PC-9 (cell line): ENCODE data around the gene MARCHF3. TPM values are rescaled to one million over a fixed set of nuclear protein-coding genes. Genes with fewer than 3 reads are reported as not detected.

Source experiments
- BruUV-seq: library from RNA; stranded (reverse); fragments of 400-500 nt; replicated peaks from 2 replicates; lab custom pipeline; 2021; lab: Mats Ljungman, UMichigan
- CTCF ChIA-PET: fragments of 300-600 bp; sonication (Branson Sonifier 250); formaldehyde crosslinking; loops from one replicate; lab custom pipeline; 2022; ENCODE audit warnings: antibody characterized with exemption; lab: Charles Lee
- POLR2A ChIA-PET: fragments of 300-600 bp; sonication (Branson Sonifier 250); formaldehyde crosslinking; loops from one replicate; lab custom pipeline; 2022; ENCODE audit warnings: antibody characterized with exemption; ENCODE audit not compliant: unreplicated experiment; lab: Charles Lee
- DNase-seq, 2 experiments: peaks; one replicate each; pipeline versions ENCODE4 v3.0.0 to v3.0.0-alpha.2; 2015 to 2022; ENCODE audit warnings: mixed read lengths in 1 of 2
- H2AFZ ChIP-seq: fragments of 200-600 bp; sonication (generic); 2 replicates; pipeline ENCODE4 v1.8.1; 2017; ENCODE audit warnings: antibody characterized with exemption
- H3F3A ChIP-seq: fragments of 200-600 bp; sonication (generic); 2 replicates; pipeline ENCODE4 v1.8.1; 2017; ENCODE audit warnings: antibody characterized with exemption, mild to moderate bottlenecking, low read depth; ENCODE audit not compliant: insufficient read depth
- H3K27ac ChIP-seq: fragments of 200-600 bp; sonication (generic); 2 replicates; pipeline ENCODE4 v1.6.1; 2016; ENCODE audit warnings: mixed run types
- H3K27me3 ChIP-seq: fragments of 200-600 bp; sonication (generic); 2 replicates; pipeline ENCODE4 v1.6.1; 2016; ENCODE audit warnings: low read depth, mixed run types; ENCODE audit not compliant: insufficient read depth
- H3K36me3 ChIP-seq: fragments of 200-600 bp; sonication (generic); 2 replicates; pipeline ENCODE4 v1.6.1; 2016; ENCODE audit warnings: low read depth, mixed run types
- H3K4me1 ChIP-seq: fragments of 200-600 bp; sonication (generic); replicated peaks from 2 replicates; pipeline ENCODE4 v1.6.1; 2016; ENCODE audit warnings: mixed run types; ENCODE audit not compliant: insufficient read depth
- H3K4me2 ChIP-seq: fragments of 200-600 bp; sonication (generic); 2 replicates; pipeline ENCODE4 v1.6.1; 2017; ENCODE audit warnings: mixed run types
- H3K4me3 ChIP-seq: fragments of 200-600 bp; sonication (generic); 2 replicates; pipeline ENCODE4 v1.6.1; 2016; ENCODE audit warnings: mixed run types
- H3K79me2 ChIP-seq: fragments of 200-600 bp; sonication (generic); 2 replicates; pipeline ENCODE4 v1.6.1; 2017; ENCODE audit warnings: low read depth, mixed run types
- H3K9me2 ChIP-seq: fragments of 200-600 bp; sonication (generic); 2 replicates; pipeline ENCODE4 v1.8.1; 2017; ENCODE audit warnings: mild to moderate bottlenecking; ENCODE audit not compliant: insufficient read depth
- H3K9me3 ChIP-seq: fragments of 200-600 bp; sonication (generic); 2 replicates; pipeline ENCODE4 v1.8.1; 2016; ENCODE audit warnings: low read depth; ENCODE audit not compliant: insufficient read depth
- H4K20me1 ChIP-seq: fragments of 200-600 bp; sonication (generic); 2 replicates; pipeline ENCODE4 v1.8.1; 2017; ENCODE audit not compliant: insufficient read depth
- CTCF ChIP-seq: fragments of 200-600 bp; sonication (generic); conservative IDR thresholded peaks from 2 replicates; pipeline ENCODE4 v1.6.1; 2017; ENCODE audit warnings: mixed run types, antibody characterized with exemption, mild to moderate bottlenecking, moderate library complexity
- EZH2 ChIP-seq: fragments of 200-600 bp; sonication (generic); IDR thresholded peaks from 2 replicates; pipeline ENCODE4 v1.8.0; 2017; ENCODE audit warnings: antibody characterized with exemption, low read depth
- intact Hi-C: fragments of 100-400 bp; cut with micrococcal nuclease; formaldehyde crosslinking; loops from one replicate; pipeline ENCODE4 v1.10.0; 2022; ENCODE audit not compliant: unreplicated experiment
- total RNA-seq: library from RNA; stranded (reverse); gene quantifications from 2 replicates; pipeline ENCODE4 v1.2.3, GENCODE V29; 2021

The MARCHF3 gene
- total RNA-seq, 1 experiment from 2014 or later, result 0.35 TPM

- no peaks in the 10 kb centered on the region for H3K79me2 ChIP-seq
- no peaks in the 10 kb centered on the region for H3F3A ChIP-seq
- TF ChIP-seq EZH2 (no peak), CTCF (no peak)
- ChIA-PET POLR2A (no interaction called here), CTCF (no interaction called here)
- no peaks in the 10 kb centered on the region for H3K9me3 ChIP-seq
- no peak overlapping the region for H2AFZ ChIP-seq
- H3K4me2 ChIP-seq, result peak overlapping the region; percentile 79
- H3K4me3 ChIP-seq, result peak overlapping the region; percentile 81; the same call in 1 of the 2 replicates
- H4K20me1 ChIP-seq, result no peaks in the 10 kb centered on the region
- intact Hi-C loops, result no loop called here
- peaks cover 4% of the 10 kb centered on the region; the same call in 1 of the 2 replicates for H3K4me1 ChIP-seq
- DNase-seq, result no peak
- H3K36me3 ChIP-seq, result no peaks in the 10 kb centered on the region
- no peak overlapping the region for H3K27ac ChIP-seq
- no peaks in the 10 kb centered on the region for H3K9me2 ChIP-seq
- H3K27me3 ChIP-seq, result no peaks in the 10 kb centered on the region
- no TSS peak for BruUV-seq
Measured at GRCh38 chr5:127028822-127029457, 1.4 kb downstream of the MARCHF3 start.

- ChIA-PET CTCF (no interaction called here), POLR2A (no interaction called here)
- H3K27me3 ChIP-seq, result no peaks in the 10 kb centered on the region
- no peak overlapping the region for H3K4me2 ChIP-seq
- H3K4me3 ChIP-seq, result no peak overlapping the region
- no peaks in the 10 kb centered on the region for H3K9me2 ChIP-seq
- H3K79me2 ChIP-seq, result no peaks in the 10 kb centered on the region
- H3K27ac ChIP-seq, result no peak overlapping the region
- H2AFZ ChIP-seq, result no peak overlapping the region
- no TSS peak for BruUV-seq
- TF ChIP-seq EZH2 (no peak), CTCF (no peak)
- intact Hi-C loops, result no loop called here
- peaks cover 4% of the 10 kb centered on the region; the same call in 1 of the 2 replicates for H3K4me1 ChIP-seq
- H4K20me1 ChIP-seq, result no peaks in the 10 kb centered on the region
- H3F3A ChIP-seq, result no peaks in the 10 kb centered on the region
- DNase-seq, result no peak
- H3K36me3 ChIP-seq, result no peaks in the 10 kb centered on the region
- no peaks in the 10 kb centered on the region for H3K9me3 ChIP-seq
Measured at GRCh38 chr5:127027539-127027938, 2.8 kb downstream of the MARCHF3 start.

GRCh38 chr5:127026166-127026565, 4.2 kb downstream of the MARCHF3 start:
- CTCF ChIA-PET, result interaction anchor here (0.6 kb wide), 1 partner anchor 1994 kb away, joined by 5 read pairs; no protein-coding TSS in a partner anchor
- Histone ChIP-seq H3F3A (no peaks in the 10 kb centered on the region), H2AFZ (no peak overlapping the region), H3K36me3 (no peaks in the 10 kb centered on the region), H3K79me2 (no peaks in the 10 kb centered on the region), H4K20me1 (no peaks in the 10 kb centered on the region), H3K4me1 (peaks cover 2% of the 10 kb centered on the region; the same call in 1 of the 2 replicates), H3K4me2 (no peak overlapping the region), H3K27ac (no peak overlapping the region), H3K9me2 (no peaks in the 10 kb centered on the region), H3K4me3 (no peak overlapping the region), H3K9me3 (no peaks in the 10 kb centered on the region), H3K27me3 (no peaks in the 10 kb centered on the region)
- no peak for TF ChIP-seq CTCF
- TF ChIP-seq EZH2, result no peak
- POLR2A ChIA-PET, result no interaction called here
- intact Hi-C loops, result no loop called here
- no TSS peak for BruUV-seq
- no peak for DNase-seq
